A673 (cell line): Measurements from ENCODE around the gene OTOG.

ENCODE experiments used
- CTCF ChIP-seq: fragments of 300-800, 200-600 bp; sonication (generic); conservative IDR thresholded peaks from 2 replicates; pipeline ENCODE4 v1.5.1; 2017; ENCODE audit warnings: low read depth, mild to moderate bottlenecking, antibody characterized with exemption, low read length, moderate library complexity, mixed read lengths
- EZH2 ChIP-seq: fragments of 200-600 bp; sonication (generic); IDR thresholded peaks from 2 replicates; pipeline ENCODE4 v1.6.1; 2017; ENCODE audit warnings: borderline replicate concordance, low read depth, mild to moderate bottlenecking, mixed read lengths, antibody characterized with exemption, low read length; ENCODE audit not compliant: poor library complexity, severe bottlenecking

DNA sequence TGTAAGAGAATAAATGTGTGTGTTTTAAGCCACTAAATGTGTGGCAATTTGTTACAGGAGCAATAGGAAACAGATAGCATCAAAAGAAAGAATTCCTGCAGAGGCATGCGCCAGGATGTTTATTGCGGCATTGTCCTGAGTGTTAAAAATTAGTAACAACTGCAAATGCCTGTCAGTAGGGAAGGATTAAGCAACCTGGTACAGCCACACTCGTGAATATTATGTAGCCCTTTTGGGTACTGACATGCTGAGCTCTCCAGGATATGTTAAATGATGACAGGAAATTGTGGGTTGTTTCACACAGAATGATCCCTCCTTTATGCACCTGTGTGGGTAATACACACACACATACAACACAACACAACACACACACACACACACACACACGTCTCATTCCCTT lies 102.6 kb downstream of the OTOG start:
- TF ChIP-seq CTCF, result no peak
- TF ChIP-seq EZH2, result no peak
